ENCODE measurements around the gene PDS5B. TPM values are rescaled to one million over a fixed set of nuclear protein-coding genes. Genes with fewer than 3 reads are reported as not detected.

Gene PDS5B
- total and polyA plus RNA-seq, 2 of the 8 experiments (the other 6 are each of a cell fraction or from before 2014, with no cell fraction given), result 5.5 to 54.6 TPM

GRCh38 chr13:32796754-32797153 is 210.5 kb downstream of the PDS5B start:
- no peak overlapping the region for H4K91ac ChIP-seq (replicated peaks; ENCODE audit: insufficient read length, low read length)
- FAIRE-seq, result no peak
- H4K8ac ChIP-seq (ENCODE audit: extremely low read depth, insufficient read depth, low read length), result no peak overlapping the region
- CTCF ChIA-PET (ENCODE audit: partially characterized antibody), result no interaction called here
- no peak overlapping the region for H2AFZ ChIP-seq (ENCODE audit: low read length)
- no peak overlapping the region for H3K18ac ChIP-seq (ENCODE audit: extremely low read depth, low read length)
- no peak overlapping the region for H2AK5ac ChIP-seq (ENCODE audit: low read depth, low read length)
- H3K79me2 ChIP-seq (ENCODE audit: control insufficient read depth in 1 of 2, insufficient read depth in 2 of 2, low read length in 2 of 2), result no peaks in the 10 kb centered on the region
- no peak overlapping the region for H3K9ac ChIP-seq (replicated peaks in 1 of 4; ENCODE audit: extremely low read depth in 1 of 4, low read depth in 3 of 4, low read length in 3 of 4)
- no peaks in the 10 kb centered on the region for H3K9me3 ChIP-seq (ENCODE audit: insufficient read depth in 2 of 2, low read depth in 1 of 2, low read length in 1 of 2)
- H2BK15ac ChIP-seq (ENCODE audit: low read length), result no peak overlapping the region
- no peaks in the 10 kb centered on the region for H3K4me1 ChIP-seq (replicated peaks in 1 of 4; ENCODE audit: control insufficient read depth in 3 of 4, insufficient read depth in 4 of 4, low read length in 3 of 4)
- no peak overlapping the region for H2BK20ac ChIP-seq (ENCODE audit: low read length)
- H3K4me2 ChIP-seq (ENCODE audit: insufficient read depth in 1 of 2, low read depth in 2 of 2, low read length in 2 of 2), result no peak overlapping the region; a peak in 1 of 4 replicates
- no peak overlapping the region for H2BK120ac ChIP-seq (replicated peaks; ENCODE audit: low read depth, low read length)
- DNase-seq (ENCODE audit: low read depth in 1 of 2, low spot score in 2 of 2), result no peak
- H3K27me3 ChIP-seq (replicated peaks in 1 of 4; ENCODE audit: control insufficient read depth in 3 of 4, extremely low read depth in 1 of 4, insufficient read depth in 3 of 4, low read length in 3 of 4), result no peaks in the 10 kb centered on the region
- WGBS, 2 experiments (ENCODE audit: extremely low coverage in 1 of 2, insufficient coverage in 1 of 2, insufficient read length in 1 of 2, insufficient replicate concordance in 2 of 2, low coverage in 1 of 2, low lambda C conversion rate in 2 of 2, missing lambda C conversion rate in 1 of 2), result 60% methylated on average over 1 of the region's 1 CpG; no CpG with 5 or more reads in 1 of the 2 experiments
- no peaks in the 10 kb centered on the region for H3K36me3 ChIP-seq (ENCODE audit: control insufficient read depth in 2 of 4, insufficient read depth in 4 of 4, low read length in 3 of 4)
- TF ChIP-seq RNF2 (IDR thresholded peaks at IDR 0.05; ENCODE audit: borderline replicate concordance, low read depth, low read length, missing control alignments, poor library complexity, severe bottlenecking) (no peak), RAD21 (IDR thresholded peaks at IDR 0.05 in 1 of 2, conservative IDR thresholded peaks at IDR 0.05 in 1 of 2; ENCODE audit: low read depth in 2 of 2, low read length in 2 of 2) (peak; percentile 12 to 35; a peak in 3 of 4 replicates), EZH2 (IDR thresholded peaks at IDR 0.05; ENCODE audit: low read depth, low read length, severe bottlenecking) (no peak), SIRT6 (IDR thresholded peaks at IDR 0.05; ENCODE audit: low read length) (no peak), TAF7 (optimal IDR thresholded peaks at IDR 0.05; ENCODE audit: borderline replicate concordance, low read depth, low read length) (no peak), SIN3A (conservative IDR thresholded peaks at IDR 0.05 in 1 of 2, IDR thresholded peaks at IDR 0.05 in 1 of 2; ENCODE audit: low read depth in 1 of 2, low read length in 2 of 2) (no peak), PHF8 (conservative IDR thresholded peaks at IDR 0.05; ENCODE audit: low read depth, low read length) (no peak), CTCF (IDR thresholded peaks at IDR 0.05; ENCODE audit: control extremely low read depth in 1 of 3, insufficient read depth in 1 of 3, low read depth in 1 of 3, low read length in 3 of 3) (peak in 2 of 3 experiments; percentile 1 to 10; a peak in 2 of 4 replicates), RFX5 (IDR thresholded peaks at IDR 0.05; ENCODE audit: borderline replicate concordance, low read depth, low read length) (no peak), GTF2F1 (IDR thresholded peaks at IDR 0.05; ENCODE audit: borderline replicate concordance, low read depth, low read length) (no peak)
- H4K5ac ChIP-seq (ENCODE audit: insufficient read length, low read depth, low read length), result no peak overlapping the region
- H3K14ac ChIP-seq (ENCODE audit: insufficient read length), result no peak overlapping the region
- H4K20me1 ChIP-seq (replicated peaks in 1 of 2; ENCODE audit: control insufficient read depth in 1 of 2, insufficient read depth in 2 of 2, low read length in 2 of 2), result no peaks in the 10 kb centered on the region
- no peak overlapping the region for H3K27ac ChIP-seq (ENCODE audit: low read depth, low read length)
- no peaks in the 10 kb centered on the region for H3K79me1 ChIP-seq (ENCODE audit: low read depth, low read length)
- H3K4me3 ChIP-seq (ENCODE audit: extremely low read depth in 1 of 4, insufficient read depth in 2 of 4, low read depth in 3 of 4, low read length in 4 of 4), result no peak overlapping the region
- no peak overlapping the region for H2BK12ac ChIP-seq (ENCODE audit: low read depth, low read length)
- H3K23ac ChIP-seq (ENCODE audit: insufficient read length), result no peak overlapping the region
- H3K23me2 ChIP-seq (ENCODE audit: low read depth, low read length), result no peaks in the 10 kb centered on the region
- H3K56ac ChIP-seq (replicated peaks; ENCODE audit: insufficient read length, low read depth, low read length), result no peak overlapping the region
- no peak overlapping the region for H2BK5ac ChIP-seq (ENCODE audit: low read depth, low read length)
- POLR2A ChIA-PET (ENCODE audit: partially characterized antibody), result no interaction called here
- no peak overlapping the region for H3K4ac ChIP-seq (replicated peaks; ENCODE audit: insufficient read length, low read depth, low read length)

Data from H1 (cell line).